ENCODE results near the gene SNCG. TPM values are rescaled to one million over a fixed set of nuclear protein-coding genes. Genes with fewer than 3 reads are reported as not detected.

SNCG gene
- total and polyA plus RNA-seq, 3 donors from 2014 or later = 8.3 to 30.3 (median 8.9) TPM

- no peaks in the 10 kb centered on the region for H3K36me3 ChIP-seq (ENCODE audit: low read depth, missing control alignments)
- H3K4me3 ChIP-seq = no peak overlapping the region
- no peaks in the 10 kb centered on the region for H3K27me3 ChIP-seq
- intact Hi-C loops (cut with DNase I; ENCODE audit: low total_unique reads) = no loop called here
- peak; percentile 12 for DNase-seq
- H3K27ac ChIP-seq = no peak overlapping the region
- H3K9me3 ChIP-seq = no peaks in the 10 kb centered on the region
- 82 to 90% methylated on average over 4 to 13 of the region's 13 CpGs for WGBS, 2 donors
- peaks cover 37% of the 10 kb centered on the region for H3K4me1 ChIP-seq
- TF ChIP-seq CTCF (IDR thresholded peaks at IDR 0.05) (no peak), POLR2A (IDR thresholded peaks at IDR 0.05) (no peak)
Measured at GRCh38 chr10:86964061-86964846, 5.9 kb downstream of the SNCG start.

GRCh38 chr10:86964847-86965190, 6.4 kb downstream of the SNCG start:
- Histone ChIP-seq H3K9me3 (no peaks in the 10 kb centered on the region), H3K4me3 (no peak overlapping the region), H3K27ac (no peak overlapping the region), H3K27me3 (no peaks in the 10 kb centered on the region), H3K36me3 (ENCODE audit: low read depth, missing control alignments) (no peaks in the 10 kb centered on the region), H3K4me1 (peaks cover 37% of the 10 kb centered on the region)
- intact Hi-C loops (cut with DNase I; ENCODE audit: low total_unique reads) = no loop called here
- peak; percentile 10 for DNase-seq
- WGBS, 2 donors = 70 to 77% methylated on average over 2 of the region's 2 CpGs
- TF ChIP-seq CTCF (IDR thresholded peaks at IDR 0.05) (no peak), POLR2A (IDR thresholded peaks at IDR 0.05) (no peak)

DNA sequence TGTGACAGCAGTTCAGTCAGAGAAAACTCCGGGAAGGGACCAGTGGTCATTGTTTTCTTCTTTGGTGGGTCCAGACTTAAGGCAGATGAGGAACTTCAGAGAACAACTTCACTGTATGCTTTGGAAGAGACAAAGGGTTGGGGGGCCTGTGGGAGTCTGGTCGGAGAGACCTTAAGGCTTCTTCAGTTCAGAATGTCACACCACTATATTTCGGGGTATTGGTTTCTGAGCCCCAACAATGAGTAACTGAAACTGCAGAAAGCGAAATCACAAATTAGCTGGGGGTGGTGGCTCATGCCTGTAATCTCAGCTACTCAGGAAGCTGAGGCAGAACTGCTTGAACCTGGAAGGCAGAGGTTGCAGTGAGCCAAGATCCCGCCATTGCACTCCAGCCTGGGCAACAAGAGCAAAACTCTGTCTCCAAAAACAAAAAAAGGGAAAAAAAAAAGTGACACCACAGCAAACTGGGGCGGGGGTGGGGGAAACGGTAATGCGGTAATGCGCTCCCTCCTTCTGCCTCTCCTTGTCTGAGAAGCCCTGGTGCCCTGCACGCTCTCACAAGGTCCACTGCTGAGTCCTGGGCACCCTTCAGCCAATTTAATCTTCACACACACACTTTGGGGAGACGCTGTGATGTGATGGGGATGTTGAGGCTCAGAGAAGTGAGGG, 7.7 kb downstream of the SNCG start:
- Histone ChIP-seq H3K27me3 (no peaks in the 10 kb centered on the region), H3K9me3 (no peaks in the 10 kb centered on the region), H3K36me3 (ENCODE audit: low read depth, missing control alignments) (no peaks in the 10 kb centered on the region), H3K4me3 (no peak overlapping the region), H3K27ac (peak overlapping the region in 1 of 2 donors; percentile 53), H3K4me1 (peaks cover 30% of the 10 kb centered on the region)
- WGBS, 2 donors = 48 to 56% methylated on average over 11 of the region's 11 CpGs
- intact Hi-C loops (cut with DNase I; ENCODE audit: low total_unique reads) = no loop called here
- TF ChIP-seq POLR2A (IDR thresholded peaks at IDR 0.05) (no peak), CTCF (IDR thresholded peaks at IDR 0.05) (no peak)
- DNase-seq = no peak

DNA sequence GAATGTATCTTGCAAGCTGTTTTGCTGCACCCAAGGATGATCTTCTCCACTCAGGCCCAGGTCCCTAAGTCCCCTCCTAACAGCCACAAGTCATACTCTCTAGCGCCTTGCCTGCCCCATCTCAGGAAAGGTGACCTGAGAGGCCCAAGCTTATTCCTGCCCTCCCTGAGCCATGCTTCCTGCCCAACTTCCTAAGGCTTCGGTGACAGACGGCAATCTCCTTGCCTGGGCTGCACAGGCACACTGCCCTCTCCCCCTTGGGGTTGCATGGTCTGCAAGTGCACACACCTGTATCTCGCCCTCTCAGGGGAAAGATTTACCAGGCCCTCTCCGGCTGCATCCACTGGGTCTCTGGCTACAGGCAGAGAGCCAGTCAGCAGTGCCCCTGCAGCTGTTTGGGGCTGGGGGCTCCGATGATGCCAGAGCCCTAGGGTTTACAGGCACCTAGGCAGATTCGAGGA, 9.1 kb downstream of the SNCG start:
- Histone ChIP-seq H3K4me1 (peaks cover 38% of the 10 kb centered on the region), H3K36me3 (ENCODE audit: low read depth, missing control alignments) (no peaks in the 10 kb centered on the region), H3K9me3 (no peaks in the 10 kb centered on the region), H3K4me3 (no peak overlapping the region), H3K27me3 (no peaks in the 10 kb centered on the region), H3K27ac (peak overlapping the region; percentile 86 to 98)
- 70 to 89% methylated on average over 3 to 7 of the region's 7 CpGs for WGBS, 2 donors
- TF ChIP-seq CTCF (IDR thresholded peaks at IDR 0.05) (no peak), POLR2A (IDR thresholded peaks at IDR 0.05) (no peak)
- intact Hi-C loops (cut with DNase I; ENCODE audit: low total_unique reads) = no loop called here
- no peak for DNase-seq
